CD14-positive monocyte (primary cell): ENCODE measurements around the gene TRMT2A. TPM values are rescaled to one million over a fixed set of nuclear protein-coding genes. Genes with fewer than 3 reads are reported as not detected.

Experiments used
- DNase-seq, 3 donors: peaks; one replicate each; pipeline ENCODE4 v3.0.0-alpha.2; 2011 to 2022
- H2AFZ ChIP-seq: 2 replicates; pipeline ENCODE4 v1.6.0; 2012; ENCODE audit warnings: mild to moderate bottlenecking, low read depth, low read length, inconsistent platforms; ENCODE audit not compliant: insufficient read depth, poor library complexity, severe bottlenecking
- H3K27ac ChIP-seq, 2 donors: 1 replicate in 1 of 2; 2 replicates in 1 of 2; pipeline ENCODE4 v1.5.1; 2012 to 2013; ENCODE audit warnings: low read length in 2 of 2, control low read depth in 1 of 2, inconsistent platforms in 1 of 2, low read depth in 1 of 2, mild to moderate bottlenecking in 1 of 2
- H3K27me3 ChIP-seq, 2 donors: one replicate each; pipeline versions ENCODE4 v1.6.0 to v1.6.1; 2011 to 2013; ENCODE audit warnings: low read length in 2 of 2; ENCODE audit not compliant: control insufficient read depth in 2 of 2, insufficient read depth in 2 of 2
- H3K36me3 ChIP-seq, 2 donors: replicated peaks in 1 of 2; 1 replicate in 1 of 2; 2 replicates in 1 of 2; pipeline versions ENCODE4 v1.5.1 to v1.6.1; 2012 to 2013; ENCODE audit warnings: low read length in 2 of 2, control low read depth in 1 of 2, inconsistent platforms in 1 of 2, mild to moderate bottlenecking in 1 of 2; ENCODE audit not compliant: insufficient read depth in 2 of 2, control insufficient read depth in 1 of 2
- H3K4me1 ChIP-seq, 2 donors: 1 replicate in 1 of 2; 2 replicates in 1 of 2; pipeline versions ENCODE4 v1.5.1 to v1.6.1; 2012 to 2013; ENCODE audit warnings: low read length in 2 of 2, control low read depth in 1 of 2, inconsistent platforms in 1 of 2, mild to moderate bottlenecking in 1 of 2, moderate library complexity in 1 of 2; ENCODE audit not compliant: insufficient read depth in 2 of 2, control insufficient read depth in 1 of 2
- H3K4me2 ChIP-seq: replicated peaks from 2 replicates; pipeline ENCODE3; 2012; ENCODE audit warnings: low read length, moderate library complexity, mild to moderate bottlenecking; ENCODE audit not compliant: poor library complexity, severe bottlenecking; ENCODE audit errors: extremely low read depth
- H3K4me3 ChIP-seq, 3 experiments: fragments of 200-600 bp in 1 of 3; sonication (generic) in 1 of 3; replicated peaks in 1 of 3; 1 replicate in 2 of 3; 2 replicates in 1 of 3; pipeline ENCODE4 v1.5.1; 2011 to 2013; ENCODE audit warnings: low read length in 3 of 3, mild to moderate bottlenecking in 3 of 3, control low read depth in 2 of 3, low read depth in 2 of 3, inconsistent platforms in 1 of 3, moderate library complexity in 1 of 3
- H3K79me2 ChIP-seq: 2 replicates; pipeline ENCODE4 v1.6.0; 2012; ENCODE audit warnings: mild to moderate bottlenecking, control low read depth, inconsistent platforms, low read length, moderate library complexity; ENCODE audit not compliant: insufficient read depth
- H3K9ac ChIP-seq: 2 replicates; pipeline ENCODE4 v1.6.0; 2017; ENCODE audit warnings: low read length, mild to moderate bottlenecking; ENCODE audit not compliant: insufficient read depth, poor library complexity, severe bottlenecking
- H3K9me3 ChIP-seq, 2 donors: replicated peaks in 1 of 2; 1 replicate in 1 of 2; 2 replicates in 1 of 2; pipeline versions ENCODE4 v1.5.1 to v1.6.1; 2012 to 2013; ENCODE audit warnings: low read length in 2 of 2, control low read depth in 1 of 2; ENCODE audit not compliant: control insufficient read depth in 1 of 2, insufficient read depth in 1 of 2
- H4K20me1 ChIP-seq: 2 replicates; pipeline ENCODE4 v1.6.0; 2012; ENCODE audit warnings: mild to moderate bottlenecking, low read length, control low read depth, moderate library complexity; ENCODE audit not compliant: insufficient read depth
- H3K27ac Mint-ChIP-seq, 7 donors: one replicate each; pipeline ENCODE4 v1.8.0; 2020; ENCODE audit warnings: mild to moderate bottlenecking in 7 of 7, mixed read lengths in 7 of 7, moderate library complexity in 6 of 7, inconsistent platforms in 2 of 7
- H3K27me3 Mint-ChIP-seq, 3 donors: one replicate each; pipeline ENCODE4 v1.8.0; 2021 to 2022; ENCODE audit warnings: low read depth in 3 of 3, mild to moderate bottlenecking in 3 of 3, mixed read lengths in 3 of 3, moderate library complexity in 3 of 3, inconsistent platforms in 1 of 3
- H3K36me3 Mint-ChIP-seq, 2 donors: one replicate each; pipeline ENCODE4 v1.8.0; 2020; ENCODE audit warnings: mixed read lengths in 2 of 2, inconsistent platforms in 1 of 2, mild to moderate bottlenecking in 1 of 2
- H3K4me1 Mint-ChIP-seq: one replicate; pipeline ENCODE4 v1.8.0; 2020; ENCODE audit warnings: mild to moderate bottlenecking, mixed read lengths
- H3K4me3 Mint-ChIP-seq, 2 donors: one replicate each; pipeline ENCODE4 v1.8.0; 2020; ENCODE audit warnings: mild to moderate bottlenecking in 2 of 2, mixed read lengths in 2 of 2, moderate library complexity in 1 of 2
- H3K9me3 Mint-ChIP-seq, 7 donors: one replicate each; pipeline ENCODE4 v1.8.0; 2020 to 2022; ENCODE audit warnings: mixed read lengths in 7 of 7, mild to moderate bottlenecking in 6 of 7, moderate library complexity in 6 of 7, inconsistent platforms in 2 of 7
- WGBS: methylation state at CpG from one replicate; pipeline ENCODE4 v1.1.5; 2013; ENCODE audit warnings: missing lambda C conversion rate; ENCODE audit not compliant: insufficient coverage; 5-methylcytosine and 5-hydroxymethylcytosine counted together
- intact Hi-C, 2 donors: fragments of 100-400 bp; cut with micrococcal nuclease; formaldehyde crosslinking; loops; one replicate each; pipeline versions ENCODE4 v1.15.0 to v1.15.1; 2023
- polyA plus RNA-seq, 3 donors: library from polyadenylated mRNA; depleted of rRNA in 1 of 3; unstranded in 2 of 3; stranded (reverse) in 1 of 3; fragments of 300-500 nt in 2 of 3; fragments of >200 nt in 1 of 3; fragmentation: Illumina TruSeq in 2 of 3; gene quantifications; 1 replicate in 2 of 3; 2 replicates in 1 of 3; pipeline ENCODE4 v1.2.3, GENCODE V29; 2012 to 2021
- TF ChIP-seq, protein P1 (sequence below): fragments of 200-600 bp; IDR thresholded peaks from one replicate; pipeline ENCODE4 v1.8.0; 2022; ENCODE audit warnings: antibody characterized with exemption, mild to moderate bottlenecking

TRMT2A gene
- polyA plus RNA-seq, 3 donors, result 20.1 to 121 (median 23.5) TPM

DNA sequence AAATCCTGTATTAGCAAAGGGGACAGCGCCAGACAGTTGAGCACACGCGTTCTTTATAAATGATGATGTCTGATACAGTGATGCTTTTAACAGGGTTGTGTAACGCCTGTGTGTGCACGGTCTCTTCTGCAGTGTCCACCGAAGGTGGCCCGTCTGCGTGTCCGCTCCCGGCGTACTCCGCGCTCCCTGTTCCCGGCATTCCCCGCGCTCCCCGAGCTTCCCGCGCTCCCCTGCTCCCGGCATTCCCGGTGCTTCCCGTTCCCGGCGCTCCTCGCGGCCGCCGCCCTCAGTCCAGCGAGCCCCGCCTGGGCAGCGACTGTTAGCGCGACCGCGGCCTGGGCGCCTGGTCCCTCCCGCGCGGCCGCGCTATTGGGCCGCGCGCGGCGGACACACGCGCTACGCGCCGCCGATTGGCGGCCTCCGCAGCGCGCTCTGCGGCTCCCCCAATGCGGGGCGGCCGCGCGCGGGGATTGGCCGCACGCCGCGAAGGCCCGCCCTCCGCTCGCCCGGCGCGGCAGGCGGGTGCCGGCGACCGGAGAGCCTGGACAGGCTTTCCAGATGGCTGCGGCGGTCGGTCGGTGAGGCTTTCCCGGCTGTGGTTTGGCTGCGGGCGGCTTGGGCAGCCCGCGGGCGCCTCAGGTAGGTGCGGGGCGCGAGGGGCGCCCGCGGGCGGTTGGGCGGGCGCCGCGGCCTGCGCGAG, 37.1 kb downstream of the TRMT2A start, which contains the start of gene DGCR8:
TSS of gene DGCR8 (plus strand) at position 497 of the 700 bp plus-strand sequence. CDS start 5,723 bp downstream, outside the sequence.
- Histone ChIP-seq H2AFZ (peak within 1 kb of the TSS; percentile 81), H3K36me3 (peaks cover 0 to 5% of the 10 kb centered on the region in 2 donors), H3K79me2 (peaks cover 46% of the 10 kb centered on the region), H3K4me1 (peaks cover 11 to 14% of the 10 kb centered on the region in 2 donors), H3K27ac (peak within 1 kb of the TSS; percentile 43 to 66), H3K27me3 (no peaks in the 10 kb centered on the region), H4K20me1 (peaks cover 32% of the 10 kb centered on the region), H3K9me3 (no peaks in the 10 kb centered on the region), H3K4me2 (peak within 1 kb of the TSS; percentile 69), H3K9ac (peak within 1 kb of the TSS; percentile 66), H3K4me3 (peak within 1 kb of the TSS; percentile 63 to 89 (median 76))
- Mint-ChIP-seq H3K36me3 (peaks cover 0 to 6% of the 10 kb centered on the region in 2 donors), H3K4me1 (peaks cover 37% of the 10 kb centered on the region), H3K27me3 (no peaks in the 10 kb centered on the region), H3K4me3 (peak within 1 kb of the TSS; percentile 92 to 94), H3K27ac (peak within 1 kb of the TSS; percentile 79 to 91 (median 85)), H3K9me3 (no peaks in the 10 kb centered on the region)
- peak; percentile 66 to 79 (median 77) for DNase-seq
- TF ChIP-seq, protein P1, sequence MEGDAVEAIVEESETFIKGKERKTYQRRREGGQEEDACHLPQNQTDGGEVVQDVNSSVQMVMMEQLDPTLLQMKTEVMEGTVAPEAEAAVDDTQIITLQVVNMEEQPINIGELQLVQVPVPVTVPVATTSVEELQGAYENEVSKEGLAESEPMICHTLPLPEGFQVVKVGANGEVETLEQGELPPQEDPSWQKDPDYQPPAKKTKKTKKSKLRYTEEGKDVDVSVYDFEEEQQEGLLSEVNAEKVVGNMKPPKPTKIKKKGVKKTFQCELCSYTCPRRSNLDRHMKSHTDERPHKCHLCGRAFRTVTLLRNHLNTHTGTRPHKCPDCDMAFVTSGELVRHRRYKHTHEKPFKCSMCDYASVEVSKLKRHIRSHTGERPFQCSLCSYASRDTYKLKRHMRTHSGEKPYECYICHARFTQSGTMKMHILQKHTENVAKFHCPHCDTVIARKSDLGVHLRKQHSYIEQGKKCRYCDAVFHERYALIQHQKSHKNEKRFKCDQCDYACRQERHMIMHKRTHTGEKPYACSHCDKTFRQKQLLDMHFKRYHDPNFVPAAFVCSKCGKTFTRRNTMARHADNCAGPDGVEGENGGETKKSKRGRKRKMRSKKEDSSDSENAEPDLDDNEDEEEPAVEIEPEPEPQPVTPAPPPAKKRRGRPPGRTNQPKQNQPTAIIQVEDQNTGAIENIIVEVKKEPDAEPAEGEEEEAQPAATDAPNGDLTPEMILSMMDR, result no peak
- intact Hi-C loops, result loop anchor here in 1 of 2 donors (2.0 to 5.0 kb wide), 2 partner anchors 37 to 58 kb away; partner anchors contain the start of genes RANBP1, TANGO2 and TRMT2A
- under 1% methylated on average over 93 of the region's 100 CpGs for whole genome bisulfite sequencing

DNA sequence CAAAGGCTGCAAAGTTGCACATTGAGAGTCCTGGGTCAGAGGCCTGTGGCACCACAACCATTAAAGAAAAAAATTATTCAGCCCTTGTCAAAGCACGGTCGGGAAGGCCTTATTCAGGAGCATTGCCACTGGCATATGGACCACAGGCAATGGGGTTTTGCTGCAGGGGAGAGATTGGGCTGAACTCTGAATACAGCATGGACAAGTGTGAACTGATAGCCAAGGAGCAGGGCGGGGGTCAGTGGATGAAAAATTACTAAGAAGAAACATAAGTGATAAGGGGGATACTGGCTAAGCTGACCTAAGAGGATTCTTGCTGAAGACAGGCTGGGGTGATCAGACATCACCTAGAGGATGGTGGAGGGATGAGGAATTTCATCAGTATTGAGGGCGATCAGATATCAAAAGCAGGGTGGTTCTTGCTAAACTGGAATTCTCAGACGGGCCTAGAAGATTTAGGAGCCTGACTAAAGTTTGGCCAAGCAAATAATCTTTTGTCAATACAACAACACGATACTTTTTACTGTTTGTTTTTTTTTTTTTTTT, 40.3 kb downstream of the TRMT2A start:
- no peaks in the 10 kb centered on the region for H3K27me3 Mint-ChIP-seq
- peaks cover 4% of the 10 kb centered on the region for H4K20me1 ChIP-seq
- no peaks in the 10 kb centered on the region for H3K36me3 ChIP-seq
- 93% methylated on average over 3 of the region's 6 CpGs for WGBS
- TF ChIP-seq, protein P1, result no peak
- intact Hi-C loops, result no loop called here
- H3K9me3 Mint-ChIP-seq, result no peaks in the 10 kb centered on the region
- DNase-seq, result no peak
- H3K9me3 ChIP-seq, result no peaks in the 10 kb centered on the region
- H3K27me3 ChIP-seq, result no peaks in the 10 kb centered on the region
- no peak overlapping the region for H3K9ac ChIP-seq
- no peak overlapping the region for H3K4me3 ChIP-seq
- peaks cover 16% of the 10 kb centered on the region for H3K4me1 Mint-ChIP-seq
- H2AFZ ChIP-seq, result no peak overlapping the region
- H3K27ac ChIP-seq, result no peak overlapping the region
- H3K27ac Mint-ChIP-seq, result no peak overlapping the region
- H3K79me2 ChIP-seq, result peaks cover 14% of the 10 kb centered on the region
- peaks cover 11 to 14% of the 10 kb centered on the region in 2 donors for H3K4me1 ChIP-seq
- no peak overlapping the region for H3K4me3 Mint-ChIP-seq
- no peak overlapping the region for H3K4me2 ChIP-seq
- no peaks in the 10 kb centered on the region for H3K36me3 Mint-ChIP-seq
